HepG2 (cell line): ENCODE data around the gene ZNF3. TPM values are rescaled to one million over a fixed set of nuclear protein-coding genes. Genes with fewer than 3 reads are reported as not detected.

ENCODE experiments used
- AKAP8 ChIP-seq: sonication (generic); formaldehyde crosslinking; IDR thresholded peaks from 2 replicates; pipeline ENCODE4 v1.5.1; 2020; ENCODE audit warnings: mild to moderate bottlenecking, missing genetic modification reagents
- BRCA1 ChIP-seq: sonication (generic); formaldehyde crosslinking; IDR thresholded peaks from 2 replicates; pipeline ENCODE4 v1.4.0; 2020; ENCODE audit warnings: missing genetic modification reagents
- CBX2 ChIP-seq, 2 experiments: fragments of 200-600 bp in 1 of 2; sonication (generic); formaldehyde crosslinking in 1 of 2; IDR thresholded peaks; 2 replicates each; pipeline versions ENCODE4 v1.7.0 to v1.8.1; 2018 to 2022; ENCODE audit warnings: low read depth in 2 of 2, low read length in 1 of 2, mild to moderate bottlenecking in 1 of 2, missing genetic modification reagents in 1 of 2
- CEBPB ChIP-seq: IDR thresholded peaks from 2 replicates; pipeline ENCODE4 v1.6.1; 2011; ENCODE audit warnings: low read depth, low read length, improper control_type of control experiment, borderline replicate concordance
- FOXA3 ChIP-seq: IDR thresholded peaks from 2 replicates; pipeline ENCODE4 v1.6.1; 2016; ENCODE audit warnings: missing genetic modification reagents, missing compliant biosample characterization
- GMEB2 ChIP-seq: IDR thresholded peaks from 2 replicates; pipeline ENCODE4 v1.6.1; 2016; ENCODE audit warnings: missing biosample characterization, missing genetic modification reagents, low read depth
- HNF4G ChIP-seq, 2 experiments: sonication (generic) in 1 of 2; formaldehyde crosslinking in 1 of 2; IDR thresholded peaks; 2 replicates each; pipeline versions ENCODE4 v1.4.0 to v1.6.1; 2011 to 2020; ENCODE audit warnings: borderline replicate concordance in 2 of 2, low read depth in 2 of 2, mild to moderate bottlenecking in 2 of 2, low read length in 1 of 2, missing genetic modification reagents in 1 of 2, moderate library complexity in 1 of 2
- IKZF4 ChIP-seq: sonication (generic); formaldehyde crosslinking; IDR thresholded peaks from 2 replicates; pipeline ENCODE4 v1.5.1; 2020; ENCODE audit warnings: borderline replicate concordance, mild to moderate bottlenecking, low read depth, missing genetic modification reagents; ENCODE audit errors: not compliant biosample characterization
- IRF1 ChIP-seq: sonication (generic); formaldehyde crosslinking; IDR thresholded peaks from 2 replicates; pipeline ENCODE4 v1.4.0; 2020; ENCODE audit warnings: low read depth, mild to moderate bottlenecking, missing genetic modification reagents
- ISX ChIP-seq: sonication (generic); formaldehyde crosslinking; conservative IDR thresholded peaks from 2 replicates; pipeline ENCODE4 v1.5.0; 2020; ENCODE audit warnings: missing genetic modification reagents
- KLF11 ChIP-seq: IDR thresholded peaks from 2 replicates; pipeline ENCODE4 v1.6.1; 2016; ENCODE audit warnings: missing compliant biosample characterization
- NAIF1 ChIP-seq: sonication (generic); formaldehyde crosslinking; IDR thresholded peaks from 2 replicates; pipeline ENCODE4 v1.5.0; 2020; ENCODE audit warnings: mild to moderate bottlenecking, missing genetic modification reagents, borderline replicate concordance
- PAF1 ChIP-seq: IDR thresholded peaks from 2 replicates; pipeline ENCODE4 v1.6.1; 2016; ENCODE audit warnings: missing genetic modification reagents, missing compliant biosample characterization
- RFX1 ChIP-seq: fragments of 450-650 bp; IDR thresholded peaks from 2 replicates; pipeline ENCODE4 v1.6.1; 2017
- ZBTB2 ChIP-seq: sonication (generic); formaldehyde crosslinking; IDR thresholded peaks from 2 replicates; pipeline ENCODE4 v1.8.0; 2022; ENCODE audit warnings: low read depth, missing genetic modification reagents
- ZMYM2 ChIP-seq: sonication (generic); formaldehyde crosslinking; IDR thresholded peaks from 2 replicates; pipeline ENCODE4 v1.8.0; 2022; ENCODE audit warnings: mild to moderate bottlenecking, missing genetic modification reagents
- ZNF329 ChIP-seq: sonication (generic); formaldehyde crosslinking; IDR thresholded peaks from 2 replicates; pipeline ENCODE4 v1.9.0; 2021; ENCODE audit warnings: low read depth, mild to moderate bottlenecking, missing genetic modification reagents
- ZNF687 ChIP-seq: sonication (generic); formaldehyde crosslinking; IDR thresholded peaks from 2 replicates; pipeline ENCODE4 v1.5.1; 2020; ENCODE audit warnings: mild to moderate bottlenecking, missing genetic modification reagents, moderate library complexity
- ZNF710 ChIP-seq: sonication (generic); formaldehyde crosslinking; IDR thresholded peaks from 2 replicates; pipeline ENCODE4 v1.5.0; 2020; ENCODE audit warnings: mild to moderate bottlenecking, missing genetic modification reagents, borderline replicate concordance
- polyA plus RNA-seq, 8 experiments: library from polyadenylated mRNA; depleted of rRNA in 3 of 8; stranded (reverse) in 7 of 8; unstranded in 1 of 8; fragments of >200 nt; fragmentation: Illumina TruSeq in 4 of 8; extraction: Trizol in 4 of 8; gene quantifications; 2 replicates each; pipeline versions ENCODE4 v1.2.1 to v1.2.3, GENCODE V29; 2011 to 2016; ENCODE audit warnings: low read depth in 4 of 8, missing spikeins in 1 of 8, mixed read lengths in 1 of 8; ENCODE audit not compliant: insufficient read depth in 1 of 8
- total RNA-seq, 5 experiments: library from RNA; depleted of rRNA; stranded (reverse); fragments of >200 nt; fragmentation: Illumina TruSeq; extraction: Trizol; gene quantifications; 2 replicates each; pipeline ENCODE4 v1.2.3, GENCODE V29; 2016; ENCODE audit warnings: low read depth in 1 of 5

The ZNF3 gene
- total and polyA plus RNA-seq, 2 of the 13 experiments (the other 11 are each of a cell fraction or from before 2014, with no cell fraction given) = 33.7 to 56.9 TPM

- peak; percentile 39; the same call in 1 of the 2 replicates for TF ChIP-seq ZNF687
- TF ChIP-seq KLF11 (CRISPR knock-in tag) = 0 out of 2 replicates have a peak, but pooled peaks have one; percentile 34
- TF ChIP-seq ZBTB2 = no peak
- TF ChIP-seq AKAP8 (CRISPR knock-in tag) = 0 out of 2 replicates have a peak, but pooled peaks have one; percentile 27
- peak; percentile 90 for TF ChIP-seq HNF4G (IDR thresholded peaks at IDR 0.05; ENCODE audit: borderline replicate concordance, low read depth, low read length)
- TF ChIP-seq HNF4G (CRISPR knock-in tag; IDR thresholded peaks at IDR 0.05; ENCODE audit: borderline replicate concordance, low read depth) = peak; percentile 84; the same call in 1 of the 2 replicates
- TF ChIP-seq GMEB2 (CRISPR knock-in tag) = no peak
- no peak for TF ChIP-seq ZNF710 (CRISPR knock-in tag)
- no peak for TF ChIP-seq BRCA1
- TF ChIP-seq RFX1 = no peak
- no peak for TF ChIP-seq CEBPB
- no peak for TF ChIP-seq IKZF4
- no peak for TF ChIP-seq ZNF329 (CRISPR knock-in tag)
- no peak for TF ChIP-seq CBX2 (IDR thresholded peaks at IDR 0.05; ENCODE audit: low read depth, low read length)
- no peak for TF ChIP-seq CBX2 (CRISPR knock-in tag; IDR thresholded peaks at IDR 0.05; ENCODE audit: low read depth)
- TF ChIP-seq IRF1 (CRISPR knock-in tag) = no peak
- TF ChIP-seq FOXA3 (CRISPR knock-in tag) = peak; percentile 86
- TF ChIP-seq NAIF1 (CRISPR knock-in tag) = no peak
- TF ChIP-seq PAF1 = no peak
- TF ChIP-seq ZMYM2 (CRISPR knock-in tag) = no peak
- TF ChIP-seq ISX (CRISPR knock-in tag) = no peak
Measured at GRCh38 chr7:100079024-100079560, 2.4 kb downstream of the ZNF3 start (continued).
